Neural progenitor cell (in vitro differentiated cells): Measurements from ENCODE around the gene NRIP2. TPM values are rescaled to one million over a fixed set of nuclear protein-coding genes. Genes with fewer than 3 reads are reported as not detected.
"Not testable (repeated sequence)": the region's sequence is repeated elsewhere in the genome, so short reads cannot be mapped to it uniquely, and the experiment has no call there.

Experiments
- DNase-seq: peaks from one replicate; pipeline ENCODE4 v3.0.0-alpha.2; 2016; ENCODE audit warnings: low spot score
- H2AFZ ChIP-seq: fragments of 200-600 bp; sonication (generic); replicated peaks from 2 replicates; pipeline ENCODE4 v1.6.1; 2016; ENCODE audit warnings: antibody characterized with exemption
- H3F3A ChIP-seq: fragments of 200-600 bp; sonication (generic); 2 replicates; pipeline ENCODE4 v1.6.1; 2016; ENCODE audit warnings: antibody characterized with exemption, low read depth
- H3K27ac ChIP-seq: fragments of 200-600 bp; sonication (generic); 2 replicates; pipeline ENCODE4 v1.5.1; 2016; ENCODE audit warnings: mild to moderate bottlenecking
- H3K27me3 ChIP-seq: fragments of 200-600 bp; sonication (generic); 2 replicates; pipeline ENCODE4 v1.6.1; 2016; ENCODE audit warnings: mild to moderate bottlenecking, moderate library complexity
- H3K36me3 ChIP-seq: fragments of 200-600 bp; sonication (generic); 2 replicates; pipeline ENCODE4 v1.5.1; 2016
- H3K4me1 ChIP-seq: fragments of 200-600 bp; sonication (generic); 2 replicates; pipeline ENCODE4 v1.6.1; 2016; ENCODE audit warnings: mixed run types
- H3K4me2 ChIP-seq: fragments of 200-600 bp; sonication (generic); 2 replicates; pipeline ENCODE4 v1.6.1; 2016
- H3K4me3 ChIP-seq: fragments of 200-600 bp; sonication (generic); 2 replicates; pipeline ENCODE4 v1.5.1; 2016
- H3K79me2 ChIP-seq: fragments of 200-600 bp; sonication (generic); 2 replicates; pipeline ENCODE4 v1.6.1; 2016; ENCODE audit warnings: low read depth
- H3K9ac ChIP-seq: fragments of 200-600 bp; sonication (generic); 2 replicates; pipeline ENCODE4 v1.6.1; 2016
- H3K9me3 ChIP-seq: fragments of 200-600 bp; sonication (generic); 2 replicates; pipeline ENCODE4 v1.5.1; 2016; ENCODE audit warnings: low read depth
- H4K20me1 ChIP-seq: fragments of 200-600 bp; sonication (generic); 2 replicates; pipeline ENCODE4 v1.6.1; 2016; ENCODE audit warnings: low read depth
- H3K27ac Mint-ChIP-seq: 3 replicates; pipeline ENCODE4 v1.8.0; 2021; ENCODE audit warnings: mixed read lengths
- H3K27me3 Mint-ChIP-seq: 2 replicates; pipeline ENCODE4 v1.8.0; 2022; ENCODE audit warnings: low read depth, mild to moderate bottlenecking, inconsistent platforms, moderate library complexity, mixed read lengths; ENCODE audit not compliant: insufficient read depth
- H3K36me3 Mint-ChIP-seq: 3 replicates; pipeline ENCODE4 v1.8.0; 2021; ENCODE audit warnings: mixed read lengths
- H3K4me1 Mint-ChIP-seq: 3 replicates; pipeline ENCODE4 v1.8.0; 2021; ENCODE audit warnings: mixed read lengths
- H3K4me3 Mint-ChIP-seq: 3 replicates; pipeline ENCODE4 v1.8.0; 2021; ENCODE audit warnings: mild to moderate bottlenecking, moderate library complexity, mixed read lengths
- H3K9me3 Mint-ChIP-seq: 3 replicates; pipeline ENCODE4 v1.8.0; 2020; ENCODE audit warnings: mixed read lengths
- CTCF ChIP-seq: fragments of 200-600 bp; sonication (generic); IDR thresholded peaks from 2 replicates; pipeline ENCODE4 v1.5.1; 2017; ENCODE audit warnings: antibody characterized with exemption, mild to moderate bottlenecking
- EZH2 ChIP-seq: fragments of 200-600 bp; sonication (generic); IDR thresholded peaks from 2 replicates; pipeline ENCODE4 v1.6.1; 2017; ENCODE audit warnings: antibody characterized with exemption, mild to moderate bottlenecking, moderate library complexity
- EZH2phosphoT487 ChIP-seq: fragments of 200-600 bp; sonication (generic); IDR thresholded peaks from 2 replicates; pipeline ENCODE4 v1.6.1; 2017; ENCODE audit warnings: antibody characterized with exemption
- total RNA-seq: library from RNA; depleted of rRNA; stranded (reverse); fragments of >200 nt; gene quantifications from 2 replicates; pipeline ENCODE4 v1.2.3, GENCODE V29; 2015; ENCODE audit warnings: low replicate concordance

The NRIP2 gene
- total RNA-seq, 1 donor from 2014 or later, result 0.65 TPM

GRCh38 chr12:2877047-2877952, 42.5 kb upstream of the NRIP2 start, which contains the start of the genes FOXM1 and RHNO1:
TSS of gene FOXM1 (minus strand) at chr12:2877174. CDS start at chr12:2874478, 2,696 bp downstream.
TSS of gene RHNO1 (plus strand) at chr12:2877223. CDS start at chr12:2885367, 8,144 bp downstream.
- Mint-ChIP-seq H3K4me3 (peak within 1 kb of the TSS; percentile 99), H3K9me3 (no peaks in the 10 kb centered on the region), H3K36me3 (peaks cover 8% of the 10 kb centered on the region), H3K27me3 (no peaks in the 10 kb centered on the region), H3K4me1 (peaks cover 31% of the 10 kb centered on the region), H3K27ac (peak within 1 kb of the TSS; percentile 94)
- peaks cover 99% of the 10 kb centered on the region for H3K79me2 ChIP-seq
- H3K27me3 ChIP-seq, result no peaks in the 10 kb centered on the region
- peaks cover 26% of the 10 kb centered on the region for H3K4me1 ChIP-seq
- H3K27ac ChIP-seq, result peak within 1 kb of the TSS; percentile 70
- DNase-seq, result peak; percentile 96
- H2AFZ ChIP-seq, result peak within 1 kb of the TSS; percentile 80
- H3K4me3 ChIP-seq, result peak within 1 kb of the TSS; percentile 84
- H3K9ac ChIP-seq, result peak within 1 kb of the TSS; percentile 68
- peaks cover 5% of the 10 kb centered on the region for H3K36me3 ChIP-seq
- H4K20me1 ChIP-seq, result peaks cover 50% of the 10 kb centered on the region
- H3F3A ChIP-seq, result peaks cover 36% of the 10 kb centered on the region
- peak within 1 kb of the TSS; percentile 89 for H3K4me2 ChIP-seq
- no peaks in the 10 kb centered on the region for H3K9me3 ChIP-seq
- no peak for TF ChIP-seq EZH2
- no peak for TF ChIP-seq EZH2phosphoT487
- TF ChIP-seq CTCF, result peak; percentile 15

GRCh38 chr12:2876431-2877046, 41.7 kb upstream of the NRIP2 start:
- H2AFZ ChIP-seq, result peak overlapping the region; percentile 80

GRCh38 chr12:2868986-2869632, 34.3 kb upstream of the NRIP2 start:
- H3K27ac ChIP-seq, H3K9me3 Mint-ChIP-seq, H3K9me3 ChIP-seq, H3K27ac Mint-ChIP-seq, H3K4me2 ChIP-seq, H3K36me3 ChIP-seq, H3K4me1 ChIP-seq, H3K4me3 ChIP-seq, H3K27me3 ChIP-seq, H3F3A ChIP-seq, H3K27me3 Mint-ChIP-seq, H3K4me1 Mint-ChIP-seq, H4K20me1 ChIP-seq, DNase-seq, H2AFZ ChIP-seq, H3K4me3 Mint-ChIP-seq, H3K9ac ChIP-seq: not testable (repeated sequence)
- H3K36me3 Mint-ChIP-seq, result peaks cover 36% of the 10 kb centered on the region
- peaks cover 28% of the 10 kb centered on the region for H3K79me2 ChIP-seq

More at GRCh38 chr12:2876431-2877046, 41.7 kb upstream of the NRIP2 start:
- peaks cover 26% of the 10 kb centered on the region for H3K4me1 ChIP-seq
- H3K36me3 ChIP-seq, result peaks cover 10% of the 10 kb centered on the region
- no peak for DNase-seq
- H3K27ac Mint-ChIP-seq, result peak overlapping the region; percentile 1
- H3K36me3 Mint-ChIP-seq, result peaks cover 9% of the 10 kb centered on the region
- no peaks in the 10 kb centered on the region for H3K9me3 Mint-ChIP-seq
- peaks cover 28% of the 10 kb centered on the region for H3F3A ChIP-seq
- no peak for TF ChIP-seq EZH2
- TF ChIP-seq EZH2phosphoT487, result no peak
- no peak for TF ChIP-seq CTCF
- H3K4me2 ChIP-seq, result peak overlapping the region; percentile 89
- H3K79me2 ChIP-seq, result peaks cover 98% of the 10 kb centered on the region
- peaks cover 44% of the 10 kb centered on the region for H4K20me1 ChIP-seq
- peak overlapping the region; percentile 2 for H3K27ac ChIP-seq
- H3K4me3 Mint-ChIP-seq, result peak overlapping the region; percentile 84
- no peaks in the 10 kb centered on the region for H3K27me3 Mint-ChIP-seq
- H3K9me3 ChIP-seq, result no peaks in the 10 kb centered on the region
- peaks cover 31% of the 10 kb centered on the region for H3K4me1 Mint-ChIP-seq
- peak overlapping the region; percentile 84 for H3K4me3 ChIP-seq
- peak overlapping the region; percentile 42 for H3K9ac ChIP-seq
- H3K27me3 ChIP-seq, result no peaks in the 10 kb centered on the region
